CD4-positive, alpha-beta T cell treated with Interleukin-1 beta for 1 hour (primary cell): ENCODE measurements around the gene SPG11.
"Not testable (repeated sequence)": the region's sequence is repeated elsewhere in the genome, so short reads cannot be mapped to it uniquely, and the experiment has no call there.

Experiments used
- DNase-seq, 2 donors: peaks; one replicate each; pipeline ENCODE4 v3.0.0-alpha.2; 2020 to 2022

SPG11 gene

DNA sequence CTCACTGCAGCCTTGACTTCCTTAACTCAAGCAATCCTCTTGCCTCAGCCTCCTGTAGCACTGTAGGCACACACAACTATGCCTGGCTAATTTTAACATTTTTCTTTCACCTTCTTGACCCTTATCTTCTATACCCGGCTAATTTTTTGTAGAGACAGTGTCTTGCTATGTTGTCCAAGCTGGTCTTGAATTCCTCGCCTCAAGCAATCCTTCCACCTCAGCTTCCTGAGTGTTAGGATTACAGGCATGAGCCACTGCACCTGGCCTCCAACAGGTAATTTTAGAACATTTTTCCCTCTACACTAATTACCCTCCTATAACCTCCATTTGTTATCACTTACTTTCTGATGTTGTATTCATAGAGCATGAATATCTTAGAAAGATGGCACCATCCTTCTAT is 60.3 kb downstream of the SPG11 start:
- no peak for DNase-seq

DNA sequence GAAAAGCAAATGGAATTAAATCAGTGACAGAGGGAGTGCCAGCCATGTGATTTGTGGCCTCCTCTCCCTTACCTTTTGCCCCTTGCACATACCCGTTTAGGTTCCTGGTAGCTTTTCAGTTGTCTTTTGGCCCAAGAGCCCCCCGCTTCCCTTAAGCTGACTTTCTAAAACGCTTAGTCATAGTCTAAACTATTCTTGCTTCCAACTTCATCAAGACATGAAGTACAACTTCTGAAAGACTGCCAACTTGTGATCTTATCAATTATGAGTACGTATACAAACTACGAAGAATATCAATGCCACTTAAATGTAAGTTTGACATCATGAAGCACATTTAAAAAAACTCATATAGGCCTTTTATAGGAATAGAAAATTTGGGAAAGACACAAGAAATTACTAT is 64.6 kb downstream of the SPG11 start:
- no peak for DNase-seq

GRCh38 chr15:44598066-44598465 is 65.4 kb downstream of the SPG11 start:
- DNase-seq: no peak

GRCh38 chr15:44596511-44597010 is 66.9 kb downstream of the SPG11 start:
- no peak for DNase-seq

GRCh38 chr15:44595656-44596510 is 67.6 kb downstream of the SPG11 start:
- no peak for DNase-seq

DNA sequence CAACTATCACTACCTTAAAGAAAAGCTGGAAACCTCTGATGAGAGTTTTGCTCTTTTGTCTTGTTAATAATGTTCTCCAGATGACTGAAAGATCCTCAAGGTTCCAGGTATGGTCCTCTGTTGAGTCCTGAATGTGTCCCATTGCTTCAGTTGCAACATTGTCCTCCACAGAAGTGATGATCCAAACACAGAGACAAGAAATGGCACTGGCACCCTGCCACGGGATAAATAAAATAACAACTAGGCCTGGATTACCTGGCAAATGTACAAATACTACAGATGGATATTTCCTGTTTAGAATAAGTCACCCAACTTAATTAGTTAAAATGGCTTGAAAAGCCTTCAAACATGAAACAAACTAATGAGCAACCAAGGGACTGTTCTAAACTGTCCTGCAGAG is 68.2 kb downstream of the SPG11 start:
- no peak for DNase-seq

GRCh38 chr15:44593042-44593736 is 70.3 kb downstream of the SPG11 start:
- peak; percentile 20 to 67 for DNase-seq

DNA sequence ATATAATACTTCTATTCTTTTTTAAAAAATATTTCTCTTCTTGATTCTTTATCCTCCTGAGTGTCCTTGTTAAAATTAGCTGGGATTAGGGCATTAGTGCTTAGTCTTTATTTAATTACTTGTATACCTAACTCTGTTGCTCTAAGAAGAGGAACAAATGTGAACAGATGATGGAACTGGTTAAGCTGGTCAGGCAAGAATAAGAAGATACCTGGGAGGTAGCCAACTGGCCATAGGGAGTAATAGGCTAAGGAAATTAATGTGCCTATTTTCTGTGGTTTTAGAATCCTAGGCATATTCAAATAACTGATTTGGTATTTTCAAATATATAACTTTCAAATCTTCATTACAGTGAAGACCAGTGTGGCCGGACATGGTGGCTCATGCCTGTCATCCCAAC is 72.1 kb downstream of the SPG11 start:
- DNase-seq: no peak

- DNase-seq: no peak
Measured at GRCh38 chr15:44588541-44588940, 74.9 kb downstream of the SPG11 start.

- DNase-seq: no peak
Measured at GRCh38 chr15:44585633-44586032, 77.8 kb downstream of the SPG11 start.

GRCh38 chr15:44584162-44584749 is 79.2 kb downstream of the SPG11 start:
- peak; percentile 61 to 64 for DNase-seq

DNA sequence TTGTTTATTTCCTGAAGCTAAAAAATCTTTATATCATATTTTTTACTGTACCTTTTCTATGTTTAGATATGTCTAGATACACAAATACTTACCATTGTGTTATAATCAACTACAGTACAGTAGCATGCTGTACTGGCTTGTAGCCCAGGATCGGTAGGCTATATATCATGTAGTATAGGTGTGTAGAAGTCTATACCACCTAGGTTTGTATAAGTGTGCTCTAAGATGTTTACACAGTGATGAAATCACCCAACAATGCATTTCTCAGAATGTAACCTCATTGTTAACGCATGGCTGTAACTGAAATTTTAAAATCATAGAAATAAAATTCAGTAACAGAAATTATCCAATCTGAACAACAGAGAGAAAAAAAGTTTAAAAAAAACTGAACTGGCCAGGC is 83.4 kb downstream of the SPG11 start:
- DNase-seq: no peak

DNA sequence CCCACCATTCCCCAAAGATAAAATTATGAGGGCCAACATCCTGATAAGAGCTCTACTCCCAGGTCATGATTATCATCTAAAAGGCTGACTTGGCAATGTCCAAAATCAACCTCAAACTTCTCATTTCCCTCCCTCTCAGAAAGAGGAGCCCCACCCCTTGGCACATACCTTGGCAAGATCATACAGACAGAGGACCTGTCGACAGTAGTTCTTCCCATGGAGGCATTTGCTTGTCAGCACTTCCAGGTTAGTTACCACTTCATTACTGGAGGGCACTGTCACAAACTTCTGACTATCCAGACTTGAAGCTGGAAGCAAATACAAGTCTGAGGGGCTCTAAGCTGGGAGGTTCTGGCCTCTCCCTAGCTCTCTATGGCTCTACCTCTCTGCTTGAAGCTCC is 88.7 kb downstream of the SPG11 start:
- no peak for DNase-seq

DNA sequence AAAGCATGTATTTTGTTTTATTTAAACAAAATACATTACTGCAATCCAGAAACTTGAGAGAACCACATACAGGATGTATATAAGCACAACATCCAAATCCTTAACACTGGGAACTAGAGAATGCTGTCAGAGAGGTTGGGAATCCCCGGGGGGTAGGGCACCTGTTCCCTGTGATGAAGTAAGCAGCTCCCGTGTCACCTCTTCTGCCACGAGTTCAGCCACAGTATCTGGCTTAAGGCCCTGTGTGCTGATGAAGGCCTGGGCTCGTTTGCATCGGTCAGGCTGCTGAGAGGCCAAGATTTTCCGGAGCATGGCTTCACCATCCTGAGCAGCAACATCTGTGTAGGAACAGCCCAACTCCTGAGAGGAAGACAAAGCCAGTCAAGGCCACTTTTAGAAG is 90.1 kb downstream of the SPG11 start:
- no peak for DNase-seq

DNA sequence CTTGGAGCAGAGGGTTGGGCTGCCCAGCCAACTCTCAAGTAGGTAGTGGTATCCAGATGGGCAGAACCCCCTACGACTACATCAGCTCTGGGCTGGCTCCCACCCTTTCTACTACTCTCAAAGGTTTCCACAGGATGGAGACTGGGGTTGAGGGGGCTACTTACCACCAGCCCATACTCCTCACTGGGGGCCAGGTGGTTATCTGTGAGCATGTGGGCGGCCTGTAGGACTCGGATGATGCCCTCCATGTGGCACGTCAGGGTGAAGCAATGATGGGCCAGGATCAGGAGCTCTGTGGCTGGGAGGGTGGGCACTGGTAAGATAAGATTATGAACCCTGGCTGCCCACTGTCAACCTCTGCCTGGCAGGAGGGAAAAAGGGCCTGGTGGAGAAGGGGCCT is 93.1 kb downstream of the SPG11 start:
- DNase-seq: no peak

DNA sequence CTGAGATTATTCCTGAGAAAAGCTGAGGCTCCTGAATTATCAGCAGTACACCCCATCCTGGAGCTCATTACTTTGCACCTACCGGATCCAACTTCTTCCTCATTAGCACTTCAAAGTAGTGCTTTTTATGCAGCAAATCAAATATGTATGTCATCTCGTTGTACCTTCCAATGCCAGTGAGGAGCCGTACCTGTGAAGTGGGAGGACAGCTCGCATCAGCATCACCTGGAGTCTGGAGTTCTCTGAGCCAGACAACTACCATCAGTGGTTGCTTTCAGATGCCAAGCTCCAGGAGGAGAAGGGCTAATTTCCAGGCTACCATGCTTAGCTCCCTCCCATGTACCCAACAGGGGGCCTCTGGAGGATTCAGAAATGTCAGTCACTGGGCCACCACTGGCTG is 94.1 kb downstream of the SPG11 start:
- no peak for DNase-seq

DNA sequence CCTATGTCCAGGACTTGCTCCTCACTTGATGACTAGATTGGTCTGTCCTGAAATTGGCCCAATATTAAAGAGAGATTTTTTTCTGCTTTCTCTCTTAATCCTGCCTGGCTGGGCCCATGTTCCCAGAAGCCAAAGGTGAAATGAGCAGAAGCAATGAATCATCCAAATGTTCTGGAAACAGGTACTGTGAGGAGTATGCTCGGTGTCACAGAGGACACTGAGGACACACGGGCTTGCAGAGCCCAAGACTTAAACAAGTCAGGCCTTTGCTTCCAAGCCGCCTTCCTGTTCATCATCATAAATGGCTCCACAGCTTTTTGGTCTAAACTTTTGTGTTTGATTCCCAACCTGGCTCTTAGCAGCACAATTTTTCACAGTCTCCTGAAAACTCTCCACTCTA is 95.1 kb downstream of the SPG11 start:
- no peak for DNase-seq

DNA sequence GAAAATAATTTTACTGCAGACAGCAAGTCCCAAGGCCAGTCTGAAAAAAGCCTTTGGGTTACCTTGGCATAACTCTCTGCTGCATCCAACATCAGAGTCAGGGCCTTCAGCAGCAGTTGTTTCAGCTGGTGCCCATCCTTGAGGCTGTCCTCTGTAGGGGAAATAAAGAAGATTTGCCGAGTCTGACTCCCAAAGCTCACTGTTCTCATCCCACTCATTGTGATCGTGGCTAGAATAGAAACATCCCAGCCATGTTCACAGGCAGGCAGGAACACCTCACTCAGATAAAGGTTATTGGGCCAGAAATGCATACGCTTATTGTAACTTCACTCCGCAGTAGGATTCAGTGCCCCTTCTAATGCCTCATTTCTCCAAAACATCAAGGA is 97.3 kb downstream of the SPG11 start:
- no peak for DNase-seq

GRCh38 chr15:44565387-44566154 is 97.9 kb downstream of the SPG11 start:
- DNase-seq: no peak

GRCh38 chr15:44560926-44561325 is 102.5 kb downstream of the SPG11 start:
- not testable (repeated sequence) for DNase-seq

DNA sequence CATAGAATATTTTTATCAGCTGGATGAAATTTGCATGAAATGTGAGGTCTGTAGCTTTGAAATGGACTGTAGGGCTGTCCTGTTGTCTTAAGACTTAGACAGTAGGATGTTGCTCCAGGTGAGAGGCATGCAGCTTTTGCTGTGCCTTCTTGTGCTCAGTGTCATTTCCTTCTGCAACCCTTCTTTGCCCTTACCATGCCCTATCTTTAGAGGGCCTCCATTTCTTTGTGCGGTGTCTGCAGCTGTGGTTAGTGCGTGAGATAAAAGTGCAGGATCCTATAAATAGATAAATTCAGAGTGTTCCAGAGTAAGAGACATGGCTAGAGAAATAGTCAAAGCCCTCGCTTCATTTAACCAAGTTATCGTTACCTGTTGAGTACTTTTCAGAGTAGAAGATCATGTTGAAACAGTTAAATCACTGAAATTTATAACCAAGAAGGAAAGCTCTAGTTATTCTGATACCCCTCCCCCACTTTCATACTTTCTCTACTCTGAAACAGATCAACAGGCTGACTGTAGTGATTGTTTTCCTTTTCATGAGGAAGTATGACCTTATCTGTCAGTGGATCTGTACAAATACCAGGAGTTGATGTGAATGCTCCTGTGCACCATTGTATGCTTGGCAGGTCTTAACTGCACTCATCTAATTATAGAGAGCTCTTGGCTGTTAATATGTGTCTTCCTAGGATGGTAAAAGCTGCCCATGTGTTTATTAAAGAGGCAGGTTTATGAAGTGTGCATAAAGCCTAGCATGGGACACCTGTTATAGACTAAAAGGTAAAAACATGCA is 108.3 kb downstream of the SPG11 start:
- no peak for DNase-seq

DNA sequence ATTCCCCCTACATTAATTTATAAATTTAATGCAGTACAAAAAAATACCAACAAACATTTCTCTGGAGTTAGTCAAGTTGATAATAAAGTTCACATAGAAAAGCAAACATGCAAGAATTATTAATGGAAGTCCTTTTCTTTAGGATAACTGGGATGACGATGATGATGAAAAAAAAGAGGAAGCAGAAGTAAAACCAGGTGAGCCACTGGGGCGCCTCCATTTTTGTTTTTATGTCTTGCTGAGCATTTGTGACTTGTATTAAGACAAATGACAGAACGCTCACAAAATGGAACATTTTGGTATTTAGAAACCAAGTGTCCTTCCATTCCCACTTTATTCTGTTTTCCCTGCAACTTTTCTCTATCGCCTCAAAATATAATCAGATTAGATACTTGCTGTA is 112.7 kb downstream of the SPG11 start:
- DNase-seq: no peak
